Osteocyte (in vitro differentiated cells): ENCODE data around the gene PLXNA4. TPM values are rescaled to one million over a fixed set of nuclear protein-coding genes. Genes with fewer than 3 reads are reported as not detected.

ENCODE experiments used
- DNase-seq: peaks from one replicate; pipeline ENCODE4 v3.0.0; 2021; ENCODE audit warnings: mixed read lengths; ENCODE audit not compliant: unreplicated experiment; ENCODE audit errors: extremely low spot score
- H3K27ac Mint-ChIP-seq: one replicate; pipeline ENCODE4 v1.8.0; 2021; ENCODE audit warnings: mild to moderate bottlenecking, mixed read lengths; ENCODE audit not compliant: unreplicated experiment
- H3K27me3 Mint-ChIP-seq: one replicate; pipeline ENCODE4 v1.8.0; 2021; ENCODE audit warnings: mixed read lengths; ENCODE audit not compliant: unreplicated experiment
- H3K36me3 Mint-ChIP-seq: one replicate; pipeline ENCODE4 v1.8.0; 2021; ENCODE audit warnings: mixed read lengths; ENCODE audit not compliant: unreplicated experiment
- H3K4me1 Mint-ChIP-seq: one replicate; pipeline ENCODE4 v1.8.0; 2021; ENCODE audit warnings: mixed read lengths; ENCODE audit not compliant: unreplicated experiment
- H3K4me3 Mint-ChIP-seq: one replicate; pipeline ENCODE4 v1.8.0; 2021; ENCODE audit warnings: mild to moderate bottlenecking, moderate library complexity, mixed read lengths; ENCODE audit not compliant: unreplicated experiment
- H3K9me3 Mint-ChIP-seq: one replicate; pipeline ENCODE4 v1.8.0; 2021; ENCODE audit warnings: mixed read lengths; ENCODE audit not compliant: unreplicated experiment
- total RNA-seq: library from RNA; stranded (reverse); gene quantifications from 2 replicates; pipeline ENCODE4 v1.2.1, GENCODE V29; 2021
- TF ChIP-seq, protein P1 (sequence below): fragments of 200-600 bp; sonication (generic); IDR thresholded peaks from 2 replicates; pipeline ENCODE4 v1.5.0; 2021; ENCODE audit warnings: antibody characterized with exemption, mild to moderate bottlenecking, moderate library complexity

Gene PLXNA4
- total RNA-seq, 1 donor from 2014 or later, result 59.0 TPM

DNA sequence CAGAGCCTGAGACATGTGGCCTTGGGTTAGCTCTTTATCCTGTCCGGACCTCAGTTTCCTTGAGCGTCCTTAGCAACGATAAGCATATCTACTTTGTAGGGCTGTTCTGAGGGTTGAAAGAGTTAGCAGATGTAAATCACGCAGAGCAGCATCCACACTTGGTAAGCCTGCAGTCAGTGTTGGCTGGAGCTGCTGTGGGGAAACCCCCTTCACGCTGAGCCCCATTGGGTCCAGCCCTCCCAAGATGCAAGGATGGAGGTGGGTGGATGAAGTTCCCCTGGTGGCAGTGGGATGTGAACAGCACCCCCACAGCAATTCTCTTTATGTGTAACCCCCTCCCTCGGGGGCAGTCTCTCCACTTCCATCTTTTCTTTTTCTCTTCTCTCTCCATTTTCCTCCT lies 109.9 kb downstream of the PLXNA4 start:
- peaks cover 26% of the 10 kb centered on the region for H3K4me1 Mint-ChIP-seq
- peaks cover 13% of the 10 kb centered on the region for H3K36me3 Mint-ChIP-seq
- no peak for DNase-seq
- H3K27ac Mint-ChIP-seq, result no peak overlapping the region
- H3K9me3 Mint-ChIP-seq, result no peaks in the 10 kb centered on the region
- no peak overlapping the region for H3K4me3 Mint-ChIP-seq
- H3K27me3 Mint-ChIP-seq, result no peaks in the 10 kb centered on the region
- TF ChIP-seq, protein P1, sequence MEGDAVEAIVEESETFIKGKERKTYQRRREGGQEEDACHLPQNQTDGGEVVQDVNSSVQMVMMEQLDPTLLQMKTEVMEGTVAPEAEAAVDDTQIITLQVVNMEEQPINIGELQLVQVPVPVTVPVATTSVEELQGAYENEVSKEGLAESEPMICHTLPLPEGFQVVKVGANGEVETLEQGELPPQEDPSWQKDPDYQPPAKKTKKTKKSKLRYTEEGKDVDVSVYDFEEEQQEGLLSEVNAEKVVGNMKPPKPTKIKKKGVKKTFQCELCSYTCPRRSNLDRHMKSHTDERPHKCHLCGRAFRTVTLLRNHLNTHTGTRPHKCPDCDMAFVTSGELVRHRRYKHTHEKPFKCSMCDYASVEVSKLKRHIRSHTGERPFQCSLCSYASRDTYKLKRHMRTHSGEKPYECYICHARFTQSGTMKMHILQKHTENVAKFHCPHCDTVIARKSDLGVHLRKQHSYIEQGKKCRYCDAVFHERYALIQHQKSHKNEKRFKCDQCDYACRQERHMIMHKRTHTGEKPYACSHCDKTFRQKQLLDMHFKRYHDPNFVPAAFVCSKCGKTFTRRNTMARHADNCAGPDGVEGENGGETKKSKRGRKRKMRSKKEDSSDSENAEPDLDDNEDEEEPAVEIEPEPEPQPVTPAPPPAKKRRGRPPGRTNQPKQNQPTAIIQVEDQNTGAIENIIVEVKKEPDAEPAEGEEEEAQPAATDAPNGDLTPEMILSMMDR, result no peak

DNA sequence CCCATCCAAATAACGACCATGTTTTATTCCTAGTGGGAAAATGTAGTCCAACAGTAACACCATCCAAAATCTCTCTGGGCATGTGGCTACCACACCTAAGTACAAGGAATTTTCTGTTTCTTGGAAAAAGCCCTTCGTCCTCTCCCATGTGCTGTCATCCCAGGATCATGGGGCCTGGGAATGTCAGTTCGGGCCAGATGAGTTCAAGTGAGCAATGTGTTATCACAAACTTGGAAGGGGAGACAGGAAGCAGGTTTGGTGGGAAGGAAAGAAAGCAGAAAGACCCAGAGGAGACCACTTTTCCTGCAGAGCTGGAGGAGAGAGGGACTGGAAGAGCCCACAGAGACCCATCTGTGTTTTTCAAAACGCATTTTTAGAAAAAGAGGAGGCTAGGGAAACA lies 110.8 kb downstream of the PLXNA4 start:
- TF ChIP-seq, protein P1, result no peak
- H3K4me1 Mint-ChIP-seq, result peaks cover 33% of the 10 kb centered on the region
- no peaks in the 10 kb centered on the region for H3K27me3 Mint-ChIP-seq
- H3K9me3 Mint-ChIP-seq, result no peaks in the 10 kb centered on the region
- H3K4me3 Mint-ChIP-seq, result no peak overlapping the region
- no peak for DNase-seq
- no peak overlapping the region for H3K27ac Mint-ChIP-seq
- peaks cover 10% of the 10 kb centered on the region for H3K36me3 Mint-ChIP-seq

DNA sequence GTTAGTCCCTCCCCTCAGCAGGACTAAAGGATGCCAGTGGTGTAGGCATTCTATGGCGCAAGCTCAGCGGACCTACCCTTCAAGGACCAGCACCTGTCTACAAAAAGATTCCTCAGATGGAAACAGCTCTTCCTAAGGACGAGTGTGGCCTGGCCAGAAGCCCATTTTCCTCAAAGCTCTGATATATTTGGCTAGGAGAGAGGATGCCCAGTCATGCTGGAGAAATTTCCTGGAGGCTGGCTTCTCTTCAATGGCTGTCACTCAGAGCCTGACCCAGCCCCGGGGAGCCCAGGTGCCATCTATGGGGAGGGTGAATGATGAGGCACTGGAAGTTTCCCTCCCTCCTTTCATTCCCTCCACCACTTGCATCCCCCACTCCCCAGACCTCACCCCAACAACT lies 111.5 kb downstream of the PLXNA4 start:
- H3K4me3 Mint-ChIP-seq, result no peak overlapping the region
- TF ChIP-seq, protein P1, result no peak
- no peaks in the 10 kb centered on the region for H3K9me3 Mint-ChIP-seq
- peaks cover 36% of the 10 kb centered on the region for H3K4me1 Mint-ChIP-seq
- no peak overlapping the region for H3K27ac Mint-ChIP-seq
- H3K36me3 Mint-ChIP-seq, result peaks cover 7% of the 10 kb centered on the region
- H3K27me3 Mint-ChIP-seq, result no peaks in the 10 kb centered on the region
- no peak for DNase-seq

DNA sequence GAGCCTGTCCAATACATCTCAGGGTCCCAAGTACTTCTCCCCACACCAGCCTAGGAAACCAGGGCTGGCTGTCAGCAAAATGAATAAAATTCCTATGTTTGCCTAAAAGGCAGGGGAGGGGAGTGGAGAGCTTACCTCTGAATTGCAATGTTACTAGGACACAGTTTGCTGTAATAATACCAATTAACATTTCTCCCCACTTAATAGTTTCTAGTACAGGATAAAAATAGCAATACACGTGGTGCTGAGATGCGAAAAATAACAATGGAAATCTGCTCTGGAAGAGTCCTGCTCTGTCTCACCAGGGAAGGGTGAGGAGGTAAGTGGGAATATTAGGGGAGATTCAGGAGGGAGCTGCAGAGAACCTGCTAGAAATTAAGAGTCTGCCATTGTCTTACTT lies 112.3 kb downstream of the PLXNA4 start:
- H3K27me3 Mint-ChIP-seq, result no peaks in the 10 kb centered on the region
- peaks cover 6% of the 10 kb centered on the region for H3K36me3 Mint-ChIP-seq
- TF ChIP-seq, protein P1, result no peak
- no peak overlapping the region for H3K27ac Mint-ChIP-seq
- H3K9me3 Mint-ChIP-seq, result no peaks in the 10 kb centered on the region
- H3K4me1 Mint-ChIP-seq, result peaks cover 36% of the 10 kb centered on the region
- no peak for DNase-seq
- H3K4me3 Mint-ChIP-seq, result no peak overlapping the region

DNA sequence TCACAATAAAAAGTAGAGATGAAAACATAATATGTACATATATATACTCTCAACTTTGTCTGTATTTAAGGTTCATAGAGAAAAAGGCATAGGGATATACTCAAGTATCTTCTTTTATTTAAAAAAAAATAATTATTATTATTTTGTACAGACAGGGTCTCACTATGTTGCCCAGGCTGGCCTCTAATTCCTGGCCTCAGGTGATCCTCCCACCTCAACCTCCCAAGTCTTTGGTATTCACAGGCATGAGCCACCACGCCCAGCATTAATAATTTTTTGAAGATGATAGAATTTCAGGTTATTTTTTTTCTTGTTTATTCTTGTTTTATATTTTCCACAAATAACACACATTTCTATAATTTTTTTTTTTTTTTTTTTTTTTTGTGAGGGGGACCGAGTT lies 113.8 kb downstream of the PLXNA4 start:
- H3K27ac Mint-ChIP-seq, result no peak overlapping the region
- DNase-seq, result no peak
- TF ChIP-seq, protein P1, result no peak
- peaks cover 2% of the 10 kb centered on the region for H3K27me3 Mint-ChIP-seq
- peaks cover 5% of the 10 kb centered on the region for H3K36me3 Mint-ChIP-seq
- H3K4me1 Mint-ChIP-seq, result peaks cover 36% of the 10 kb centered on the region
- no peak overlapping the region for H3K4me3 Mint-ChIP-seq
- peaks cover under 1% of the 10 kb centered on the region for H3K9me3 Mint-ChIP-seq
